AG09309 (cell line): ENCODE data around the gene PEX6.

Source experiments
- DNase-seq: peaks from one replicate; pipeline ENCODE4 v3.0.0-alpha.2; 2010; ENCODE audit warnings: low read depth
- H3K4me3 ChIP-seq: 2 replicates; pipeline ENCODE4 v1.5.1; 2011; ENCODE audit warnings: mild to moderate bottlenecking, low read depth, low read length, moderate library complexity; ENCODE audit not compliant: control insufficient read depth
- CTCF ChIP-seq: IDR thresholded peaks from 2 replicates; pipeline ENCODE4 v1.5.1; 2011; ENCODE audit warnings: mild to moderate bottlenecking, low read depth, low read length, inconsistent platforms; ENCODE audit not compliant: insufficient read depth, control insufficient read depth; ENCODE audit errors: missing control alignments

PEX6 gene

GRCh38 chr6:42996513-42996912 is 17.5 kb upstream of the PEX6 start:
- peak; percentile 2 for TF ChIP-seq CTCF
- H3K4me3 ChIP-seq, result no peak overlapping the region
- no peak for DNase-seq

GRCh38 chr6:42993445-42993844 is 14.5 kb upstream of the PEX6 start:
- DNase-seq, result no peak
- no peak overlapping the region for H3K4me3 ChIP-seq
- no peak for TF ChIP-seq CTCF

GRCh38 chr6:42989923-42990322 is 10.9 kb upstream of the PEX6 start:
- DNase-seq, result no peak
- no peak for TF ChIP-seq CTCF
- no peak overlapping the region for H3K4me3 ChIP-seq

- DNase-seq, result no peak
- no peak overlapping the region for H3K4me3 ChIP-seq
- TF ChIP-seq CTCF, result no peak
Measured at GRCh38 chr6:42988486-42989020, 9.6 kb upstream of the PEX6 start.

GRCh38 chr6:42987533-42988451 is 8.8 kb upstream of the PEX6 start:
- no peak overlapping the region for H3K4me3 ChIP-seq
- DNase-seq, result no peak

GRCh38 chr6:42984924-42985475 is 6.0 kb upstream of the PEX6 start:
- TF ChIP-seq CTCF, result no peak
- no peak for DNase-seq
- peak overlapping the region; percentile 68 for H3K4me3 ChIP-seq

More at GRCh38 chr6:42987533-42988451, 8.8 kb upstream of the PEX6 start:
- no peak for TF ChIP-seq CTCF
